WTC11 (cell line): ENCODE data around the gene SLC40A1.

Experiments
- IRF2 ChIP-seq: sonication (generic); formaldehyde crosslinking; IDR thresholded peaks from 2 replicates; pipeline ENCODE4 v1.8.0; 2022; ENCODE audit warnings: low read depth, missing genetic modification reagents, borderline replicate concordance
- MAX ChIP-seq: sonication (generic); formaldehyde crosslinking; IDR thresholded peaks from 2 replicates; pipeline ENCODE4 v1.8.0; 2022; ENCODE audit warnings: mild to moderate bottlenecking, missing genetic modification reagents
- NFE2L1 ChIP-seq: sonication (generic); formaldehyde crosslinking; IDR thresholded peaks from 2 replicates; pipeline ENCODE4 v1.8.1; 2023; ENCODE audit warnings: missing genetic modification reagents
- PREB ChIP-seq: sonication (generic); formaldehyde crosslinking; IDR thresholded peaks from 2 replicates; pipeline ENCODE4 v1.8.1; 2022; ENCODE audit warnings: mild to moderate bottlenecking, missing genetic modification reagents, moderate library complexity, borderline replicate concordance
- TEAD4 ChIP-seq: sonication (generic); formaldehyde crosslinking; IDR thresholded peaks from 2 replicates; pipeline ENCODE4 v1.8.0; 2022; ENCODE audit warnings: mild to moderate bottlenecking, missing genetic modification reagents
- TP53 ChIP-seq: sonication (generic); formaldehyde crosslinking; IDR thresholded peaks from 2 replicates; pipeline ENCODE4 v1.8.1; 2023; ENCODE audit warnings: mild to moderate bottlenecking, missing genetic modification reagents
- TF ChIP-seq, protein P1 (sequence below): fragments of 200-600 bp; IDR thresholded peaks from 2 replicates; pipeline ENCODE4 v1.8.0; 2022; ENCODE audit warnings: antibody characterized with exemption
- TF ChIP-seq, protein P2 (sequence below): sonication (generic); formaldehyde crosslinking; IDR thresholded peaks from 2 replicates; pipeline ENCODE4 v1.8.1; 2023; ENCODE audit warnings: mild to moderate bottlenecking, missing genetic modification reagents, moderate library complexity

DNA sequence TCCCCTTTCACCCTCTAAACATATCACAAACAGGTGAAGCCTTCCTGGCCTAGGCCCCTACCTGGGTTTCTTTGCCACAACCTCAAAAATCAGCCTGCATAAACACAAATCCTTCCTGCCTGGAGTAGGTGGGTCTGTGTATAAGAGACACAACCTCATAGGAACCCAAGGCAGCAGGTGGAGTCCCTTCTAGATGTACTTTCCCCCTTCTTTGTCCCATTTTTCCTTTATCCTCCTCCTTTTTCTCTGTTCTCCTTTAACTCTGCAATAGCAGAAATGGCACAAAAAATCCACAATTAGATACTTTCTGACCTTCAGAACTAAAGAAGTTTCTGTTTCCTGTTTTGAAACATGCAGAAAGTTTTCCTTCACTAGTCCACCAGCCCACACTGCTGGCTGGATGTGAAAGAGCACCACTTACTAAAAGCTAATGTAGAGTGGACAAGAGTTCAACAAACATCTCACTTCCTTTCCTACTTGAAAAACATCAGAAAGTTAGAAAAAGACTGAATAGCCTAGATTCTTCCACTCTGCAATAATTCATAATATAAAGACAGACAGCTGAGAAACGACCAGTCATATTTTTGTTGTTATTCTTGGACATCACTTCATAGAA is 11.2 kb downstream of the SLC40A1 start:
- TF ChIP-seq, protein P1, sequence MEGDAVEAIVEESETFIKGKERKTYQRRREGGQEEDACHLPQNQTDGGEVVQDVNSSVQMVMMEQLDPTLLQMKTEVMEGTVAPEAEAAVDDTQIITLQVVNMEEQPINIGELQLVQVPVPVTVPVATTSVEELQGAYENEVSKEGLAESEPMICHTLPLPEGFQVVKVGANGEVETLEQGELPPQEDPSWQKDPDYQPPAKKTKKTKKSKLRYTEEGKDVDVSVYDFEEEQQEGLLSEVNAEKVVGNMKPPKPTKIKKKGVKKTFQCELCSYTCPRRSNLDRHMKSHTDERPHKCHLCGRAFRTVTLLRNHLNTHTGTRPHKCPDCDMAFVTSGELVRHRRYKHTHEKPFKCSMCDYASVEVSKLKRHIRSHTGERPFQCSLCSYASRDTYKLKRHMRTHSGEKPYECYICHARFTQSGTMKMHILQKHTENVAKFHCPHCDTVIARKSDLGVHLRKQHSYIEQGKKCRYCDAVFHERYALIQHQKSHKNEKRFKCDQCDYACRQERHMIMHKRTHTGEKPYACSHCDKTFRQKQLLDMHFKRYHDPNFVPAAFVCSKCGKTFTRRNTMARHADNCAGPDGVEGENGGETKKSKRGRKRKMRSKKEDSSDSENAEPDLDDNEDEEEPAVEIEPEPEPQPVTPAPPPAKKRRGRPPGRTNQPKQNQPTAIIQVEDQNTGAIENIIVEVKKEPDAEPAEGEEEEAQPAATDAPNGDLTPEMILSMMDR: no peak
- TF ChIP-seq, protein P2, sequence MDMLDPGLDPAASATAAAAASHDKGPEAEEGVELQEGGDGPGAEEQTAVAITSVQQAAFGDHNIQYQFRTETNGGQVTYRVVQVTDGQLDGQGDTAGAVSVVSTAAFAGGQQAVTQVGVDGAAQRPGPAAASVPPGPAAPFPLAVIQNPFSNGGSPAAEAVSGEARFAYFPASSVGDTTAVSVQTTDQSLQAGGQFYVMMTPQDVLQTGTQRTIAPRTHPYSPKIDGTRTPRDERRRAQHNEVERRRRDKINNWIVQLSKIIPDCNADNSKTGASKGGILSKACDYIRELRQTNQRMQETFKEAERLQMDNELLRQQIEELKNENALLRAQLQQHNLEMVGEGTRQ (CRISPR knock-in tag): no peak
- no peak for TF ChIP-seq NFE2L1 (CRISPR knock-in tag)
- TF ChIP-seq TEAD4 (CRISPR knock-in tag): no peak
- TF ChIP-seq MAX (CRISPR knock-in tag): no peak
- no peak for TF ChIP-seq TP53
- no peak for TF ChIP-seq PREB
- no peak for TF ChIP-seq IRF2
